Peyer's patch (tissue), 4 donors: ENCODE measurements around the gene CLEC9A.

Experiments used
- CTCF ChIP-seq, 6 experiments: fragments of 450-650 bp in 4 of 6; fragments of 200-600 bp in 2 of 6; sonication (generic) in 1 of 6; IDR thresholded peaks; one replicate each; pipeline ENCODE4 v1.5.1; 2017 to 2019; ENCODE audit warnings: antibody characterized with exemption in 6 of 6, mild to moderate bottlenecking in 3 of 6, moderate library complexity in 1 of 6
- POLR2A ChIP-seq, 2 donors: fragments of 450-650 bp; IDR thresholded peaks; one replicate each; pipeline ENCODE4 v1.5.1; 2017; ENCODE audit warnings: antibody characterized with exemption in 2 of 2, mild to moderate bottlenecking in 2 of 2, moderate library complexity in 2 of 2

- TF ChIP-seq CTCF (IDR thresholded peaks at IDR 0.05) (peak in 5 of 6 experiments; percentile 17 to 27 (median 25)), POLR2A (IDR thresholded peaks at IDR 0.05) (no peak)
These were observed 3.5 kb downstream of the CLEC9A start for GRCh38 chr12:10033783-10034545.
